GF-D8 (cell line): ENCODE data around the gene FAM43B.

ENCODE experiments used
- DNase-seq: peaks from one replicate; lab custom pipeline; 2025; lab: John Stamatoyannopoulos, UW

Gene FAM43B

DNA sequence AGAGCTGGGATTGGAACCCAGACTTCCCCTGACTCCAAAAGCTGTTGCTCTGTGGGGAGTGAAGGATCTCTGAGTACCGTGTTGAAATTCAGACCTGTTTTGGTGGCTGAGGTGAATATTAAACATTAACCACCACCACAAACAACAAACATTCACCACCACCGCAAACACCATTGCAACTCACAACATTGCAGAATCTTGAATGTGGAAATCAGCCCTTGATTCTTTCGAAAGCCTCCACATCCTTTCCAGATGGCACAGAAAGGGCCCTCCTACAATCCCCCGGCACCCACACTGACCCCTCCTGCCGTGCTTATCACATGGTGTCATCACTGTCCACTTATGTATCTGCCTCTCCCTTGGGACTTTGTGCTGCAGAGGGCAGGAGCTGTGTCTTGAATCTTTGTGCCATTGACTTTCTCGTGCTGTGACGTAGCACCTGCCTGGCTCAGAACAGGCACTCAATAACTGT lies 38.0 kb downstream of the FAM43B start:
- peak; percentile 94 for DNase-seq

DNA sequence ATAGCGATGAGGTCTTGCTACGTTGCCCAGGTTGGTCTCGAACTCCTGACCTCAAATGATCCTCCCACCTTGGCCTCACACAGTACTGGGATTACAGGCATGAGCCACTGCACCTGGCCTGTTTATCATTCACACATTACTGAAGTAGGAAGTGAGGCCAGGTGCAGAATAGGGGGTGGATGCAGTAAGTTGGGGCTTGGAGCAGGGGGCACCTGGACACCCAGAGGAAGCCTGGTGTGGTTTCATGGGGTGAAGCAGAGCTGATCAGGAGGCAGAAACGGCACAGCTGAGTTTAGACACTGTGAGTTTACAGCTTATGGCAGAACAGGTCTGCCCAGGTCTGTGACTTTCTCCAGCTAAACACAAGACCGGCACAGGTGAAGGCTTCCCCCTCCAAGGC lies 41.4 kb downstream of the FAM43B start:
- no peak for DNase-seq

GRCh38 chr1:20594746-20595145 lies 42.4 kb downstream of the FAM43B start:
- DNase-seq: no peak

GRCh38 chr1:20596106-20596505 lies 43.7 kb downstream of the FAM43B start:
- DNase-seq: no peak

DNA sequence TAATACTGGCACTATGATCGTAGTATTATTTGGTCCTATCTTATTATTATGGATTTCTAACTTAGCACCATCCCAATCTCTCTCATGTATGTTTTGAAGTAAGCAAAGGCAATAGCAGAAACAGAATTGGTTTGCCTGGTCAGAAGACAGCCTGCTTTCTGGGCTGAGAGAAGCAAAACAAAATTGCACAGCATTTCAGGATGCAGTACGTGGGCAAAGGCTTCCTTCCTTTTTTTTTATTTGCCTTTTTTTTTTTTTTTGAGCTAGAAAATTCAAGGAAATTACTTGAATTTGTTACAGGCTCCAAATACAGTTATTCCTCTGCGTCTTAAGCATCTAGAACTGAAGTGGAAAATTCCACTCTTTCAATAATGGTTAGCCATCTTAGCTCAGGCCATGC lies 45.3 kb downstream of the FAM43B start:
- peak; percentile 80 for DNase-seq

DNA sequence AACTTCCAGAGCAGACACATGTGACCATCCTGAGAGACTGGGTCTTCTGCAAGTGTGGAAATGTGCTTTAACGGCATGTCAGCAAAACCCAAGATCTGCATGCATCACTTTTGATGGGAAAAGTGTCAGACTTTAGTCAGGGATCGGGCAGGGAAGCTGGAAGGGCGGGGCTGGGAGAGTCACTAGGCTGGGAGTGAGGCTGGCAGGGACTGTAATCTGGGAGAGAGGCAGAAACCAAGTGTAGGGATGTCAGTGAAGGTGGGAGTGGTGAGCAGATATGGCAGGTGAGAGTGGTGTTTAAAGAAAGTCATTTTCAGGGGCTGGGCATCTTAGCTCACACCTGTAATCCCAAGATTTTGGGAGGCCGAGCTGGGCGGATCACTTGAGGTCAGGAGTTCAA lies 47.8 kb downstream of the FAM43B start:
- DNase-seq: no peak

DNA sequence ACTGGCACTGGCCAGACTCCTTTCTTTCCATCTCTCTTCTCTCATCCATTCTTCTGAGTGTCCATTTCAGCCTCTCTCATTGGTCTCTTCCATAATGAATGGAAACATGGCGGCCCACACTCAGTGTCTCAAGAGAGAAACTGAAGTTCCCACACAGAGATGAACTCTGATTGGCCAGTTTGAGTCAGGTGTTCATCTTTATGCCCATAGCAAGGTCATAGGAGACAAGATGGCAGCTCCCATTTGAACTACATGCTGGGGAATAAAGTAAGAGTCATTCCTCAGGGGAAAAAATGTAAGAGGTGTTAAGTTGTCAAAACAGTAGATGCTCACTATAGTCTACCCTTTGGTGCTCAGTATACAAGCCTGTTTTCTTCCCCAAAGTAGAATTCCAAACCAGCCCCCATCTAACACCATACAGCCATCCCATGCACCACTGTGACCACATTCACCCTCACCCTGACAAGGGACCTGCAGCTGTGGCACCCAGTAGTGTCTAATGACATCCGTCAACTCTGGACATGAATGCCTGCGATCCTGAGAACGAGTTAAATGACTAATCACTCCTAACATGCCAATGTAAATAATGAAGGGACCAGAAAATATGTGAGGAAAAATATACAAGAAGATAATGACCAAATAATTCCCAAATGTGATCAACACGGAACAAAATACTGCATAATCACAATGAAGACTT lies 48.9 kb downstream of the FAM43B start:
- no peak for DNase-seq

- peak; percentile 51 for DNase-seq
These were observed 50.6 kb downstream of the FAM43B start for GRCh38 chr1:20602851-20603450.

- no peak for DNase-seq
These were observed 51.4 kb downstream of the FAM43B start for GRCh38 chr1:20603504-20604464.
